Ovary (tissue), 9 donors: ENCODE data around the gene C22orf15. TPM values are rescaled to one million over a fixed set of nuclear protein-coding genes. Genes with fewer than 3 reads are reported as not detected.
"Not testable (repeated sequence)": the region's sequence is repeated elsewhere in the genome, so short reads cannot be mapped to it uniquely, and the experiment has no call there.

Experiments
- DNase-seq, 5 donors: peaks; one replicate each; pipeline ENCODE4 v3.0.0-alpha.2; 2019 to 2020
- H3K27ac ChIP-seq, 2 donors: fragments of 200-600 bp; one replicate each; pipeline versions ENCODE4 v1.5.1 to v1.8.0; 2019 to 2022
- H3K27me3 ChIP-seq: fragments of 200-600 bp; one replicate; pipeline ENCODE4 v1.8.0; 2022
- H3K36me3 ChIP-seq: fragments of 200-600 bp; sonication (generic); one replicate; pipeline ENCODE4 v1.5.1; 2019
- H3K4me1 ChIP-seq: one replicate; pipeline ENCODE4 v1.8.1; 2013; ENCODE audit warnings: mild to moderate bottlenecking, moderate library complexity; ENCODE audit not compliant: insufficient read depth
- H3K4me3 ChIP-seq: fragments of 200-600 bp; sonication (generic); one replicate; pipeline ENCODE4 v1.5.1; 2017
- H3K9me3 ChIP-seq, 2 donors: fragments of 200-600 bp in 1 of 2; sonication (generic) in 1 of 2; one replicate each; pipeline versions ENCODE4 v1.5.1 to v1.8.1; 2013 to 2019; ENCODE audit warnings: mild to moderate bottlenecking in 1 of 2, moderate library complexity in 1 of 2
- CTCF ChIP-seq, 3 donors: fragments of 450-650 bp in 2 of 3; fragments of 200-600 bp in 1 of 3; IDR thresholded peaks; one replicate each; pipeline versions ENCODE4 v1.5.1 to v1.8.0; 2016 to 2022; ENCODE audit warnings: antibody characterized with exemption in 3 of 3, mild to moderate bottlenecking in 1 of 3
- EP300 ChIP-seq: sonication (generic); formaldehyde crosslinking; IDR thresholded peaks from one replicate; pipeline ENCODE4 v1.6.1; 2017; ENCODE audit warnings: antibody characterized with exemption
- POLR2A ChIP-seq: fragments of 450-650 bp; IDR thresholded peaks from one replicate; pipeline ENCODE4 v1.6.1; 2017; ENCODE audit warnings: antibody characterized with exemption, mild to moderate bottlenecking, moderate library complexity
- WGBS, 3 donors: extraction: QIAGEN DNeasy Blood & Tissue Kit in 1 of 3; methylation state at CpG; one replicate each; pipeline versions ENCODE4 v1.1.5 to v1.1.7; 2013 to 2017; 5-methylcytosine and 5-hydroxymethylcytosine counted together
- intact Hi-C, 4 donors: fragments of 100-400 bp; cut with DNase I; formaldehyde crosslinking; loops; one replicate each; pipeline versions ENCODE4 v1.11.0 to v1.15.1; 2022 to 2023
- polyA plus RNA-seq, 2 donors: library from polyadenylated mRNA; stranded (reverse); fragments of 200-250 nt in 1 of 2; fragments of 350-450 nt in 1 of 2; fragmentation: Illumina TruSeq in 1 of 2; extraction: RNeasy Lipid Tissue Mini Kit (QIAGEN cat#74804) in 1 of 2; gene quantifications; one replicate each; pipeline ENCODE4 v1.2.3, GENCODE V29; 2013 to 2014
- total RNA-seq, 7 donors: library from RNA; depleted of rRNA in 2 of 7; stranded (reverse); fragments of >200 nt in 2 of 7; fragmentation: NEBNext Ultra II Directional in 3 of 7; extraction: Animal tissue kit (Norgen Biotek cat#: 25700) in 3 of 7; gene quantifications; one replicate each; pipeline versions ENCODE4 v1.1.0 to v1.2.4, GENCODE V29; 2016 to 2023
- donor health status: DM: no; HTN: no; CAD: no; lungs with moderate emphysema.
- donor health status: DM: no; HTN: no; CAD: no.
- donor health status: Bipolar disorder and iron deficiency.
- donor health status: DM: yes; HTN: yes; CAD: no.
- donor health status: DM: no; HTN: no; CAD: no.
- donor health status: DM: yes; HTN: yes; CAD: no.

Gene C22orf15
- total and polyA plus RNA-seq, 9 donors = 0.28 to 6.5 (median 0.77) TPM

GRCh38 chr22:23720855-23721254 is 41.9 kb upstream of the C22orf15 start:
- DNase-seq = no peak
- no peak overlapping the region for H3K4me3 ChIP-seq
- intact Hi-C loops = loop anchor here in 1 of 4 donors (2.0 kb wide), 1 partner anchor 46 kb away; the partner anchor contains the start of gene CHCHD10
- no peaks in the 10 kb centered on the region for H3K27me3 ChIP-seq
- H3K27ac ChIP-seq = no peak overlapping the region
- no peaks in the 10 kb centered on the region for H3K9me3 ChIP-seq
- TF ChIP-seq POLR2A = no peak
- TF ChIP-seq EP300 = no peak
- no peak for TF ChIP-seq CTCF (IDR thresholded peaks at IDR 0.05)
- H3K4me1 ChIP-seq = peaks cover 4% of the 10 kb centered on the region
- WGBS, 3 donors = 61 to 67% (median 65%) methylated on average over 6 of the region's 6 CpGs
- no peaks in the 10 kb centered on the region for H3K36me3 ChIP-seq

DNA sequence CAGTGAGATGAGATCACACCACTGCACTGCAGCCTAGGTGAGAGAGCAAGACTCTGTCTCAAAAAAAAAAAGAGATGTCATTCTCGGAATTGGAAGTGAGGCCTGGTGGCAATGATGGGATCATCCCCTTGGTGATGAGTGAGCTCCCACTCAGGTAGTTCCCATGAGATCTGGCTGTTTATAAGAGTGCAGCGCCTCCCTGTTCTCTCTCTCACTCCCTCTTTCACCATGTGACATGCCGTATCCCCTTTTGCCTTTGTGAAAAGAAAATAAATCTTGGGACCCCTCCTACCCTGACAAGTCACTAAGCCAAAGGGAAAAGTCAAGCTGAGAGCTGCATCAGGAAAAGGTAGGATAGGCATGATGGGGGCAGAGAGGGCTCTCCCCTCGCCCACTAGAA is 40.6 kb upstream of the C22orf15 start:
- Histone ChIP-seq H3K36me3 (no peaks in the 10 kb centered on the region), H3K27ac (no peak overlapping the region), H3K4me1 (peaks cover 2% of the 10 kb centered on the region), H3K4me3 (no peak overlapping the region), H3K27me3 (no peaks in the 10 kb centered on the region), H3K9me3 (no peaks in the 10 kb centered on the region)
- DNase-seq = no peak
- TF ChIP-seq CTCF (IDR thresholded peaks at IDR 0.05) (no peak), POLR2A (no peak), EP300 (no peak)
- intact Hi-C loops = no loop called here
- WGBS, 3 donors = 59 to 71% (median 68%) methylated on average over 4 of the region's 4 CpGs

- no peaks in the 10 kb centered on the region for H3K4me1 ChIP-seq
- no peak overlapping the region for H3K4me3 ChIP-seq
- H3K27me3 ChIP-seq = no peaks in the 10 kb centered on the region
- no peak for DNase-seq
- WGBS, 3 donors = 79 to 94% (median 83%) methylated on average over 2 of the region's 2 CpGs
- H3K9me3 ChIP-seq = no peaks in the 10 kb centered on the region
- no peaks in the 10 kb centered on the region for H3K36me3 ChIP-seq
- intact Hi-C loops = no loop called here
- TF ChIP-seq POLR2A (no peak), EP300 (no peak), CTCF (IDR thresholded peaks at IDR 0.05) (no peak)
- no peak overlapping the region for H3K27ac ChIP-seq
Measured at GRCh38 chr22:23722724-23723123, 40.1 kb upstream of the C22orf15 start.

DNA sequence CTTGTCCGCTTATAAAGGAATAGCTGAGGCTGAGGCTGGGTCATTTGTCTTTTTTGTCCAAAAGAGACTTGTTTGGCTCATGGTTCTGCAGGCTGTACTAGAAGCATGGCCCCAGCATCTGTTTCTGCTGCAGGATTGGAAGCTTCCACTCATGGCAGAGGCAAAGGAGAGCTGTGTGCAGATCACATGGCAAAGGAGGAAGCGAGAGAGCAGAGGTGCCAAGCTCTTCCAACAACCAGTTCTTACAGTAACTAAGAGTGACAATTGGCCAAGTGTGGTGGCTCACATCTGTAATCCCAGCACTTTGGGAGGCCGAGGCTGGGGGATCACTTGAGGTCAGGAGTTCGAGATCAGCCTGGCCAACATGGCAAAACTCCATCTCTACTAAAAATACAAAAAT is 34.7 kb upstream of the C22orf15 start:
- 87 to 97% (median 91%) methylated on average over 4 of the region's 4 CpGs for WGBS, 3 donors
- intact Hi-C loops = not testable (repeated sequence)

DNA sequence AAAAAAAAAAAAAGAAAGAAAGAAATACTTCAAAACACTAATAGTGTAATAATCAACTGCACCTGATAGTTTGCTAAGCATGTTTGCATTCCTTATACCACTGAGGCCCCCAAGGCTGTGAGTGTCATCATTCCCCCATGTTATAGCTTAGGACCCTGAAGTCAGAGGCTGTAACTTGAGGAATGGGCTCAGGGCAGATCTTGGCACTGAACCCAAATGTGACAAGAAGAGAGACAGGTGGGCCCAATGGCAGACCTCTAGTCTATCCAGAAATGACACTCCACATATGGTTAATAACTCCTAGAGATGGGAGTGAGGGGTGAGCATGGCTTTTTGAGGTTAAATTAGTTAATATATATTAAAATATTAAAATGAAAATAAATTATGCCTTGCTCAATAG is 25.1 kb upstream of the C22orf15 start:
- no peak for DNase-seq
- TF ChIP-seq EP300 (no peak), CTCF (IDR thresholded peaks at IDR 0.05) (no peak), POLR2A (no peak)
- intact Hi-C loops = no loop called here

More for the DNA sequence above, 34.7 kb upstream of the C22orf15 start:
- not testable (repeated sequence) for H3K4me1 ChIP-seq, H3K4me3 ChIP-seq, H3K36me3 ChIP-seq, H3K27ac ChIP-seq, H3K9me3 ChIP-seq, H3K27me3 ChIP-seq, DNase-seq

More for the DNA sequence above, 25.1 kb upstream of the C22orf15 start:
- Histone ChIP-seq H3K9me3 (no peaks in the 10 kb centered on the region), H3K4me1 (peaks cover 4% of the 10 kb centered on the region), H3K4me3 (no peak overlapping the region), H3K36me3 (no peaks in the 10 kb centered on the region), H3K27me3 (no peaks in the 10 kb centered on the region), H3K27ac (no peak overlapping the region)
